Fibroblast of skin of abdomen (primary cell): ENCODE measurements around the gene SMARCA2.

Experiments
- DNase-seq: peaks from one replicate; pipeline ENCODE4 v3.0.0-alpha.2; 2013

Gene SMARCA2

DNA sequence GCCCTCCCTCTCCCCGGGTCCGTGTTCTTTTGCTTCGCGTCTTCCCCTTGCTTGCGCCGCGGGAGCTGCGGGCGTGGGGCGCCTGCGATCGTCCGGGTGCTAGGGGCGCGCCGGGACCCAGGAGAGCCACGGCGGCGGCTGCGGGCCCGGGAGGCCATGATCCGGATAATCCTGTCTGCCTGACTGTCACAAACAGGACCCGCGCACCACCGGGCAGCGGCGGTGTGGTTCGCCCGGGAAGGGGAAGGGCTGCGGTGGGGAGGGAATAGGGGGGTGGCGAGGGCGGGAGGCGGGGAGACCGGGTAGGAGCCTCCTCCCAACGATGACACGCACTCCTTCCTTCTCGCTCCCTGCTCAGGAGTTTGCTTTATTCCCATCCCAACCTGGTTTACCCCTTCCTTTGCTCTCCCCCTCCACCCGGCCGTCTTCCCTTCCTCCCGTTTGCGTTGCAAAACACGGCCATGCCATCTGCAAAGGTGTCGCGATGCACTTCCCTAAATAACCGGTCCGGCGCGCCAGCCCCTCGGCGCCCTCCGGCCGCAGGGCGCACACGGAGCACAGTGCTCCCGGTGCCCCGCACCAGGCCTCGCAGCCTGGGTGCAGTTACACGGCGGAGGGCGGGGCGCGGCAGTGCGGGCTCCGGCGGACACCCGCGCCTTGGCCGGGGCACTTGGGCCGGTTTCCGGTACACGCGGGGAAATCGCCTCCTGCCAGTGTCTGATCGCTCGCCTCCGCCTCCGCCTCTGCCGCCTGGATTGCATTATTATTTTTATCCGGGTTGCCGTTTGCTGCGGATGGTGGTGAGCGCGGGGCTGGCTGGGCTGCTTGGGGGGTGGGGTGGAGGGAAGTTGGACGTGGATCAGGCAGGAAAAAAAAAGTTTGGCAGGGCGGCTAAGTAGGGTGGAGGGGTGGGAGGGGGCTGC is 1.5 kb downstream of the SMARCA2 start:
- peak; percentile 75 for DNase-seq

DNA sequence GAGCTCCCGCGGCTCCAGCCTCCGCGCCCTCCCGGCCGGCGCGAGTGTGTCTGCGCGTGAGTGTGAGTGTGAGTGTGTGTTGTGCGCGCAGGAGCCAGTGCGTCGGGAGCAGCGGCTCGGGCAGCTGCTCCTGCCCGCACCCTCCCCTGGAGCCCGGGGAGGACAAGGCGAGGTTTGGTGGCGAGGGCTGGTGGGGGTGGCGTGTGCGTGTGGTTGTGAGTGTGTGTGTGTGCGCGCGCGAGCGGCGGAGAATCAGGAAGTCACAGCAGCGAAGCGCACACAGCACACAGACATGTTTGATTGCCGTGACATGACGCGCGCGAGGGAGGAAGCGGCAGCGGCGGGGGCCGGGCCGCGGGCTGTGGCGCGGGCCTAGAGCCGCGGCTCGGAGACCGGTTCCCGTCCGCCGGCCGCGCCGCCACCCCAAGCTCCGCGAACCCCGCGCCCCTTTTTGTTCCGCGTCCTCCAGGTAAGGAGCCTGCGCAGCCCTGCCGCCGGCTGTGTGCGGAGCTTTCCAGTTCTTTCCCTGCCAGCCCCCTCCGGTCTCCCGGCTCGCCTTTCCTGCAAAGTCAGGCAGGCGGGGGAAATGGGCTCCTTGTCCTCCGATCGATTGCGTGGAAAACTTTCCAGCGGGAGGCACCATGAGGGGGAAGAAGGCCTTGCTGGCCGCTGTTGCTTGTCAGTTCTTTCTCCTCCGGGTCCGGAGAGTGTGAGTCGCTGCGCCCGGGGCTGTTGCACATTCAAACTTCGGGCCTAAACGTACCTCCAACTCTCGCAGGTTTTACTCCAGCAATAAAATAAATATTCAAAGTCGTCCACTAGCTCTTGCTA is 2.4 kb downstream of the SMARCA2 start:
- peak; percentile 83 for DNase-seq

- no peak for DNase-seq
These were observed 3.1 kb downstream of the SMARCA2 start for GRCh38 chr9:2018162-2018643.

GRCh38 chr9:2018764-2019558 is 3.8 kb downstream of the SMARCA2 start:
- DNase-seq = no peak

- no peak for DNase-seq
These were observed 4.6 kb downstream of the SMARCA2 start for GRCh38 chr9:2019723-2020122.

DNA sequence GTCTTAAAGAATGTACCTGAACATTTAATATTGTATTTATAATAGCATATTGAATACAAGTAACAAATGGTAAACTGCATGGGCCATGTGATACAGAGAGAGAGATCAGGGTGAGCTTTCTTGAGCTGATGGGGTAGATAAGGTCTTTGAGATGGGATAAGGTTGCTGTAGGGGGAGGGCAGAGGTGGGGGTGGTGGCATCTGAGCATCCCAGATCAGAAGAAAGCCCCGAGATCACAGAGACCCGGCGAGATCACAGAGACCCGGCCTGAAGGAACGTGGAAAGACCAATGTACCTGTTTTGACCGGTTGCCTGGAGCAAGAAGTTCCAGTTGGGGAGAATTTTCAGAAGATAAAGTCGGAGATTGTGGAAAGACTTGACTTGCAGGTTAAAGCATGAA is 6.6 kb downstream of the SMARCA2 start:
- no peak for DNase-seq

DNA sequence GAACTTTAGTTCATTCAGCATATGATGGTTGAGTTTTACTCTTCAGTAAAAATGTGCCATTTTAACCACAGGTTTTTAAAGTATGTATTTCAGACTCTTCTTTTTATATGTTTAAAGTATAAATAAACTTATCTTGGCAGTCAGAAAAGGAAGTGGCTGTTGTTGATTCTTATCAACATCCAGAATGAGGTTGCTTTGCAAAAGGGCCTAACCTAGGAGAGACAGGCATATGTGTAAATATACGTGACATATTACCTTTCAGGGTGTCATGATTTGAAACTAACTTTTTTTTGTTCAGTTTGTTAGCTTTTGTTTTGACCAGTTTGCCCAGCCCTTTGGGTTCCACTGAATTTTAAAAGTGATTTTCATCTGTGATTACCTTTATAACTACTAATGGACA is 7.4 kb downstream of the SMARCA2 start:
- DNase-seq = no peak

DNA sequence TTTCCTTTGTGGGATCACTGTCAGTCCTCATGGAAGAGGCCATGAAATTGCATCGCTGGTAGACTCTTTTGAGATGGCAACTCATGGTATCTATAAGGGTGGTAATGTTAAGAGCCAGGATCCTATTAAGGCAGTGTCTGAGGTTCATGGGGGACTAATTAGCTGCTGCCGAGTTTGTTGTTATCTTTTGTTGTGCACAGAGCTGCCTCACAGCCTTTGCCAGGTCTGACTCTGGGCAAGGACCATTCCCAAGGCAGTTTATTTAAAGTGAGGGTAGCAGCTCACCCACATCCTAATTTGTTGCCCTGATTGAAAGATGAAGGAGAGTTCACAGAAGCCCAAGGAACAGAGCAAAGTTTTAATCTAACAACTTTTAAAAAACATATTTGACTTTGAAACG is 7.9 kb downstream of the SMARCA2 start:
- DNase-seq = no peak

DNA sequence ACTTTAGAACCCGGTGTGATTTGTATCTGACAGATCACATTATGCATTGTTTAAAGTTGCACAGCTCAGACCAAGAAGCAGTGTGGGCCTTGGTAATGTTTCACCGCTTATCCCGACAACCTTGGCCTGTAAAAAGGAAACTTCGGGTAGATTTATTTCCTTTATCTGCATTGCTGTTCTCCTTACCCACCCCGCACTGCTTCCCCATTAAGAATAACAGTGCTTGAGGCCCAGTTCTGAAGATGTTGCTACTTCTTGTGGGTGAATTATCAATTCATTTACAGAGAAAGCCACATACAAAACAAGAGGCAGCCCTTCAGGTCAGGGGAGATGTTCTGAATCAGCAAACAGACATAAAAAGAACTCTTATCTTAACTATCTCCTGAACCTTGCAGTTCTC is 8.4 kb downstream of the SMARCA2 start:
- DNase-seq = no peak

DNA sequence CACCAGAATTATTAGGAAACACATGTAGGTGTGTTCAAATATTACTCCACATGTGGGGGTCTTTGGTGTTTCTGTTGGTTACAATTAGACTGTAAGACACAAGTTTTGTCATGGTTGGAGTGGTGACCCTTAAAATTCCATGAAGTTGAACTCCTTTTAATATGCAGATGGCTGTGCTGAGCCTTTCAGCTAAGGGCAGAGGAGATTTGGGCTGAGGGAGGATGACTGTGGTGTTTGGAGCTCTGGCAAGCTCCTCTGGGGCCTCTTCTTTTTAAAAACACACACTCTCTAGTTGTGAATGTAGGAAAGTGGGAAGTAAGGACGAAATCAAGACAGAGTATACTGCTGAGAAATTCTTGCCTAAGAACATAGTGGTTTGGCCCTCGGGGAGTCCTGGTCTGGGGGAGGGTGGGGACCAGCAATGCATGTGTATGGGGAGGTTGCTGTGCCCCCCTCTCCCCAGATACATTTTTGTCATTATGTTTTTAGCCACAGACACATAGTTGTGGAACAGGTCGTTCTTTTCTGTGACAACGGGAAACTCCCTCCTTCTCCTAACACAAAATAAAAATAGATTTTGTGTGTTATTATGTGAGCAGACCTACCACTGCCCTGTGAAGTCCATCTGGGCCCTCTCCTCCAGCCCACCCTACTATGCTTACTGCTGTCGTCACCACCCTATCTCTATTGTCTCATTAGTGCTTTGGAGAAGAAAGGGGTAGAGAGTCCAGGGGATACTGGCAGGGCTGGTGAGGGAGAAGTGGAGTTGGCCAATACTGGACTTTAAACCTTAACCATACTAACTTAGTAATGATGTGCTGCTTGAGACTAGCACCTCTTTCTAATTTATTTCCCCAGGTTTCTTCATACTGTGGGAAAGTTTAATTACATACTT is 10.0 kb downstream of the SMARCA2 start:
- DNase-seq = peak; percentile 50

GRCh38 chr9:2026220-2026997 is 11.3 kb downstream of the SMARCA2 start:
- peak; percentile 32 for DNase-seq

GRCh38 chr9:2027543-2028160 is 12.5 kb downstream of the SMARCA2 start:
- no peak for DNase-seq

- no peak for DNase-seq
These were observed 13.7 kb downstream of the SMARCA2 start for GRCh38 chr9:2028888-2029287.

DNA sequence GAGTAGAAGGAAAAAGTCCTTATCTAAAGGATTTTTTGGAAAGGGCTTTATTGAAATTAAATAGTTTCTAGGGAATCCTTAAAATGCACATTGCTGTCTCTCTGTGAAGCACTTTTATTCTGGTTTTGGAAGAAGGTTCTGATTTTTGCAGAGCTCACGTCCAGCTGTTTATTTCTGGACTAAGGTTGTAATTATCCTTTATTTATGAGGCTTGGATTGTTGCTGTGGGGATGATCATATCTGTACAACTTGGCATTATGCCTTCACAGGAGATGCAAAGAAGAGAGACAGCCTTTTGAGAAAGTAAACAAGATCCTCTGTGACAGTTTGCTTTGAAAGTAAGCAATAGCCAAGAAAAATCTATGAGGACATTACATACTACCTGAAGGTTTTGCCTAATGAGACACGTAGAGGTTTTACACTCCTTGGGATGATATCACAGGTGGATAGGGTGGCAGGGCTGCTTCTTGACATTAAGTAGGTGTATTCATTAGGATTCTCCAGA is 14.6 kb downstream of the SMARCA2 start:
- no peak for DNase-seq

GRCh38 chr9:2032234-2032633 is 17.1 kb downstream of the SMARCA2 start:
- DNase-seq = no peak

GRCh38 chr9:2036844-2037243 is 21.7 kb downstream of the SMARCA2 start:
- no peak for DNase-seq

DNA sequence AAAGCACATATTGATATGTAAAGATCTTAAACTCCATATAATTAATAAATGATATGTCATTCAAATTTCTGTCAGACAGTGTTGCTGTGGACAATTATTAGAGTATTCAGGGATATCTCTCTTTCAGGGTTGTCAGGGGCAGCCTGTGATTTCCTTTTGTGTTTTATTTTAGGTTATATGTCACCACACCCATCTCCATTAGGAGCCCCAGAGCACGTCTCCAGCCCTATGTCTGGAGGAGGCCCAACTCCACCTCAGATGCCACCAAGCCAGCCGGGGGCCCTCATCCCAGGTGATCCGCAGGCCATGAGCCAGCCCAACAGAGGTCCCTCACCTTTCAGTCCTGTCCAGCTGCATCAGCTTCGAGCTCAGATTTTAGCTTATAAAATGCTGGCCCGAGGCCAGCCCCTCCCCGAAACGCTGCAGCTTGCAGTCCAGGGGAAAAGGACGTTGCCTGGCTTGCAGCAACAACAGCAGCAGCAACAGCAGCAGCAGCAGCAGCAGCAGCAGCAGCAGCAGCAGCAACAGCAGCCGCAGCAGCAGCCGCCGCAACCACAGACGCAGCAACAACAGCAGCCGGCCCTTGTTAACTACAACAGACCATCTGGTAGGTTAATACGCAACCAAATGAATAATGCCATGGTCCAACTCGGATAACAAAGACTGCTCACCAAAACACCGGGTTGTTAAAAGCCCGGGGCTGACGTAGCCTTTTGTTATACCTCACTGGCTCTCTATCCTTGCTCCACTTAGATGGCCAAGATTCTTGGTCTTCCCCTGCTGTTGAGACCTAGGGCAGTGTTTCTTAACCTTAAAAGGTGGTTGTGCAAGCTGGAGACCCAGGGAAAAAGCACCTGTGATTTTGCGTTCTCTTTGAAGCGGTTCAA is 24.4 kb downstream of the SMARCA2 start:
- no peak for DNase-seq

DNA sequence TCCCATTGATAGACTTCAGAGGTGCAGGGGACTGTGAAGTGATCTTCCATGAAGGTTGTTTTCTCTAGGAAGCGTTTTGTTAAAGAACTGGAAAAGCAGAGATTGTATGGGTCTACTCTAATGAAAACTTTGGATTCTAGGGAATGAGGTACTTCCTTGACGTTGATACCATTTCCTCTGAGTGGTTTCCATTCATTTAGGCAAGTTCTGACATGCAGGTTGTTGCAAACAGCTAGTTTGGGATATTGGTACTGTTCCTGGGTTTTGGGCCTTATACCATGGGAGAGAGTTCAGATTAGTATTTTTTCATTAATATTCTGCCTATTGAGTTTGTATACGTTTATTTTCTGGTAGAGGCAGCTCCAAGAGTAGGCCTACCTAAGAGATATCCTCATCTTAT is 25.7 kb downstream of the SMARCA2 start:
- no peak for DNase-seq

GRCh38 chr9:2041736-2042135 is 26.6 kb downstream of the SMARCA2 start:
- peak; percentile 35 for DNase-seq
